CD4-positive, alpha-beta T cell treated with Interleukin-17A for 4 hours (primary cell): Measurements from ENCODE around the gene MAP2K7.
"Not testable (repeated sequence)": the region's sequence is repeated elsewhere in the genome, so short reads cannot be mapped to it uniquely, and the experiment has no call there.

Source experiments
- DNase-seq: peaks from one replicate; pipeline ENCODE4 v3.0.0-alpha.2; 2020; ENCODE audit warnings: mixed read lengths

The MAP2K7 gene

GRCh38 chr19:7908742-7909461, 5.2 kb downstream of the MAP2K7 start:
- DNase-seq: no peak

- no peak for DNase-seq
Measured at GRCh38 chr19:7909471-7910067, 5.9 kb downstream of the MAP2K7 start.

- DNase-seq: no peak
Measured at GRCh38 chr19:7910321-7911161, 6.9 kb downstream of the MAP2K7 start.

- no peak for DNase-seq
Measured at GRCh38 chr19:7911508-7912143, 7.9 kb downstream of the MAP2K7 start.

- no peak for DNase-seq
Measured at GRCh38 chr19:7912144-7912696, 8.5 kb downstream of the MAP2K7 start.

GRCh38 chr19:7912697-7913564, 9.3 kb downstream of the MAP2K7 start:
- DNase-seq: no peak

GRCh38 chr19:7913652-7914051, 10.0 kb downstream of the MAP2K7 start:
- no peak for DNase-seq

- no peak for DNase-seq
Measured at GRCh38 chr19:7914099-7914498, 10.4 kb downstream of the MAP2K7 start.

- DNase-seq: no peak
Measured at GRCh38 chr19:7914598-7915045, 10.9 kb downstream of the MAP2K7 start, which contains the start of gene TGFBR3L. Gene TGFBR3L, plus strand, starts transcription at chr19:7914830.

- no peak for DNase-seq
Measured at GRCh38 chr19:7915250-7916102, 11.8 kb downstream of the MAP2K7 start.

- DNase-seq: peak; percentile 58
Measured at GRCh38 chr19:7916103-7916954, 12.7 kb downstream of the MAP2K7 start.

GRCh38 chr19:7916955-7917266, 13.2 kb downstream of the MAP2K7 start:
- DNase-seq: no peak

- peak; percentile 68 for DNase-seq
Measured at GRCh38 chr19:7917267-7918061, 13.8 kb downstream of the MAP2K7 start.

GRCh38 chr19:7918062-7918614, 14.5 kb downstream of the MAP2K7 start:
- DNase-seq: not testable (repeated sequence)

- no peak for DNase-seq
Measured at GRCh38 chr19:7918615-7919421, 15.1 kb downstream of the MAP2K7 start.

- peak; percentile 97 for DNase-seq
Measured at GRCh38 chr19:7919610-7920518, 16.2 kb downstream of the MAP2K7 start, which contains the start of gene SNAPC2. Gene SNAPC2, plus strand, starts transcription at chr19:7920338. Its CDS starts 29 bp downstream, at chr19:7920367.
